GM21360 (cell line): Measurements from ENCODE around the gene TPH1.

Source experiments
- ATAC-seq: cut with Tn5 transposase; IDR thresholded peaks from one replicate; pipeline ENCODE4 v1.9.1; 2021; ENCODE audit warnings: mild to moderate bottlenecking, moderate library complexity; ENCODE audit not compliant: unreplicated experiment

The TPH1 gene

DNA sequence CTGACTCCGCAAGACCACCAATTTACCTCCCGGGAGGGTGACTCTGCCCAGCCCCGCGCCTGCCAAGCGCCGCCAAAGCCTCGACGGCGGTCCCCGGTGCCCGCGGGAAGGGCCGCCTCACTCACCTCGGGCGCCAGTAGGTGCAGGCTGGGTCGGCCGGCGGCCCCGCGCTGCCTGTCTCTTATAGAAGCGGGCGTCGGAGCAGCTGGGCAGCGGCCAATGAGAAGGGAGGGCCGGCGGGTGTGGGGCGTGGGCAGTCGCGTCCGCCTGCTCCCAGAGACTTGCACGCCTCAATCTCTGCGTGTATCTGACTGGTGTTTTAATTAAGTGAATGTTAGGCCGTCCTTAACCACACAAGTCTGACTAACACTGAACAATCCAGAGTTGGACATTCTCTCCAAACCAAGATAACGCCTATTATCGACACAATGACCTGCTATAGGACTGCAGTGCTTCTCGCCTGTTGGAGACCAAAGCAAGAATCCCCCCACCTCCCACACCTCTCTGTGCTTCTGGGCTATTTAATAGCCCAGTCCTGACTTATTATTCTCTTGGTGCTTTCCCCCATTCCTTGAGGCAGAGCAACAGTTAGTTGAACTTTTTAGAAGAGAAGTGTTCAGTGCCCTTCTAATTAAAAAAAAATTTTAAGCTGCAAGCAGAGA lies at the start of gene TPH1:
Gene TPH1, minus strand, starts transcription at position 154 of the 662 bp plus-strand sequence. CDS start 5,507 bp downstream, outside the sequence.
- no peak for ATAC-seq

GRCh38 chr11:18093959-18094358 lies 47.9 kb upstream of the TPH1 start:
- ATAC-seq, result no peak

DNA sequence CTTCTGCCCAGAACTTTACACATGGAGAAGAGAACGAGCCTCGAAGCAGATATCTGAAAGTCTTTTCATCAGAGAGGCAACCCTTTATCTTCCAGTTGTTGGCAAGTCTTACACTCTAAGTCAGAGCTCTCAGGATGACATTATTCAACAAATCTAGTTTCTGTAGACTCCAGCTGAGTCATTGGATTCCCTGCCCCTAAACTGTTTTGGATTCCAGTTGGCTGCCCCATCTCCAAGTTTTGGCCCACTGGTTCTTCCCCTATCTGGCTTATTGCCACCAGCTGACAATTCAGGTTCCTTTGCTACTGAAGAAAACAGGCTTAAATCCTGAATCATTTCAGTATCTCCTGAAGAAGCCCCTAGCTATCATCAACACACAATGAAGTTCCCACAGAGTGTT lies 45.7 kb upstream of the TPH1 start:
- no peak for ATAC-seq

DNA sequence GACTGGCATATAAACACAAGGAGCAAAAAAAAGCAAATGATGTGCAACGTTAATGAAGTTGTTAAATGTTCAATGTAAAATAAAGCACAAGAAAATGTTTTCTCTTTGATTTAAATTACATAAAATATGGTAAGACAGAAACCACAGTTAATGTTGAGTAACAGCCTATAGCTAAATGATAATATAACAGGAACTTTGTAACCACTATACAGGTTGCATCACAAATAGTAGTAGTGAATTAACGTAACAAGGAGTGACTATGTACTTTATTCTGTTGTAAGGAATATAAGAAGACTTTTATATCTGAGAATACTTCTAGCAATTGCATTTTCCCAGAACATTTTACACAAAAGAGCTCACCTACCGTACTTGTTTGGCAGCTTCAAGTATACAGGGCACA lies 42.9 kb upstream of the TPH1 start:
- ATAC-seq, result no peak

GRCh38 chr11:18088366-18088765 lies 42.3 kb upstream of the TPH1 start:
- no peak for ATAC-seq

DNA sequence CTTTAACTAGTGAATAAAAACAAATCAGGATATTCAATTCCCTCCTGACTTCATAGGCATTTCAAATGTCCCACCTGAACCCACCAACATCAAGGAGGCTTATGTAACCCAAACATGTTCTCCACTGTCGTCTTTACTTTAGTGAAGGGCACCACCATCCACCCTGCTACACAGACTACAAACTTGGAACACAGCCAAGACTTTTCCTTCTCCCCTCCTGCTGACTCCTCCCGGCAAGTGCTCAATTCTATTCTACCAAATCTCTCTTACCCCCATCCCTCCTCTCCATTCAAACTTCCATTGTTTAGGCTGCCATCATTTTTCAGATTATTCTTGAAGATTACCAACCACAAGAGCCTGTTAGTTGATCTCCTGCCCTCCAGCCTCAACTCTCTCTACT lies 35.5 kb upstream of the TPH1 start:
- ATAC-seq, result no peak

DNA sequence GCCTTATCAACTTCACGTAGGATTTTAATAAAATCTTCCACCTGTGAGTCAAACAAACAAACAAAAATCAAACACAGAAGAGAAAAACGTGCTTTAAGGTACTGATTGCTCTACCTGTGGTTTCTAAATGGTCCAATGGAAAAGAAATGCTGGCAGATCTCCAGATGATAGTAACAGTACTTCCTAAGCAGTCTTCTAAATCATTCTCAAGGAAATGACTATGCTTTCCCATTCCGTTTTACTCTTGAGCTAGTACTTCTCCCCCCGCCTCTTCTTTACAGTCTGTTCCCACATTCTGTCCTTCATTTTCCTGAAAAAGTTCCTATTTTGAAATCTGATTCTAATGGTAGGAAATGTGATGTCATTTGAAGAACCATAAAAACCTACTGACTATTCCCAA lies 34.4 kb upstream of the TPH1 start:
- no peak for ATAC-seq

DNA sequence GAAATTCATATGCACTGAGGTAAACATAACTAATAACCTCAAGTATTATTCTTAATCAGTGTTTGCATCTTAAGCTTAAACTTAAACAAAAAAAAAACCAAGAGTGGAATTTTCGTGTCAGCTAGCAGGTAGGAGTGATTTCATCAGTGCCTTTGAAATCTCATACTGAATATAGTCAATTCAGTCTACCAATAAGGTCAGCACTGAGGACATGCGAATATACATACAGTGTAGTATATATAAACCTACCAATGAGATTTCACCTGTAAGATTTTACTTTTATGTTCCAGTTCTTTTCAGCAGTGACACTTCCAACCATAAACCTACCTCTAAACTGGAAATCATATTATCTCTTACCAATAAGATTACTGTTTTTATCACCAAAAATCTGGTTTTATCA lies 32.8 kb upstream of the TPH1 start:
- ATAC-seq, result no peak

GRCh38 chr11:18075444-18075843 lies 29.4 kb upstream of the TPH1 start:
- ATAC-seq, result no peak

- ATAC-seq, result no peak
These were observed 25.1 kb upstream of the TPH1 start for GRCh38 chr11:18071098-18071705.

GRCh38 chr11:18067372-18067771 lies 21.3 kb upstream of the TPH1 start:
- no peak for ATAC-seq

GRCh38 chr11:18066626-18067025 lies 20.6 kb upstream of the TPH1 start:
- no peak for ATAC-seq

GRCh38 chr11:18065572-18065971 lies 19.5 kb upstream of the TPH1 start:
- ATAC-seq, result no peak

DNA sequence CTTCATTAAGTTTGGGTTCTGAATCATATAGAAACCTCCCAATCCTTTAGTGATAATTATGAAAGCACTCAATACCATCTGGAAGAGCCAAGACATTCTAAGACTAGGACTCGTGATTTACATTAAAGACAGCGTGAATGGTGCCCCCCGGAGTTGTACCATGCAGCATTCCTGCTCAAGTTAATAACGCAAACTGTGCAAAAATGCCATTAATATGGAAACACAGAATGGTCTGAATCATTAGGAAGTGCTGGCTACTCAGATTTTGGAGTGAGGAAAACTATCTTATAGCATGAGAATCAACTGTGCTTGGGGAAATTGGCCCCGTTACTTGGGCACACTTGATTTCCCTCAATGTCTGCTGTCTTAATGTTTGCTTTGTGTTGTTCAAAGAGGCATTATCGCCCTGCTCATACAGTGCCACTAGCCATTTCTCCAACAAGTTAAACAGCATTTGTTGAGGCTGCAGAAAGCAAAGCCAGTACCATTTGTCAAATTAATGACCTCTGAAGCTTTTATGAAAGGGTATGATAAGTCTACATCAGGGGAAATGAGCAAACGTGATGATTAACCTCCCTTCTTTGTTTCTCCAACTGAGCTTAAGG lies 18.5 kb upstream of the TPH1 start:
- ATAC-seq, result no peak

DNA sequence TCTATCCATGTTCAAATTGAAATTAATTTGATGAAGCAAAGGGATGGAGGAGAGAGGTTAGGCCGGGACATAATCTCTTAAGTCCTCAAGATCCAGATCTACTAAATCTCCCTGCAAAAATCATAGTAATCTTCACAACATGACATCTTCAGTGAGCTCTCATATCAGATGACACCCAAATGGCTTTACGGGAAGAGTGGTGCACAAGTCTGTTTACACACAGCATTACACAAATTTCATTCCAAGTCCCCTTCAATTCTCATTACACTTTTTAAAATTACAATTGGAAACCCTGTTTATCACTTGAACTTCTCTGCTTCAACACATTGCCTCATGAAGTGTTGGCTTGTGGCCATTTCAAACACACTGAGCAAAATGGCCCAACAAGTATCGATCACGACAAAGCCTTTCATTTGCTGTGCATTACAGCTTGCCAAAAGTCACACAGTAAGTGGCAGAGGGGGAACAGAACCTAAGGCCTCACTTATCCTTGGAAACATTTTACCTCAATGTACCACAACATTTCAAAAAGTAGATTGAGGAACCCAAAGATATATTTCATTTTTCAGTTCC lies 17.9 kb upstream of the TPH1 start:
- no peak for ATAC-seq

- ATAC-seq, result no peak
These were observed 17.1 kb upstream of the TPH1 start for GRCh38 chr11:18063125-18063524.

DNA sequence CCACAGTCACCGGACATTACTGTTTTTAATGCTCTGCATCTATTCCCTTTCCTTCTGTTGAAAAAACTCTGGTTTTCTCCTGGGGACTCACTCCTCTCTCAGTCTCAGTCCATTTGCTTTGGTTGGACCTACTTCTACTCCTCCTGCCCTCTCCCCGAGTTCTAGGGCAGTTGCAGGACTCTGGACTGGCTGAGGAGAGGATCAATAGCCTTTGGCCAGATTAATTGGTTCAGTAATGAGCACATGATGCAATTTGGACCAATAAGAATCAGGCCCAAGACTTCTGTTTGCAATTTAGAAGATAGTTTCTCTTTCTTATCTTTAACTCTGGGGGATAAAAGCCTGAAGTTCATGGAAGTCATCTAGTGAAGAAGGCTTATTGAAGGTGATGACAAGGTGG lies 15.3 kb upstream of the TPH1 start:
- ATAC-seq, result no peak

GRCh38 chr11:18056561-18057181 lies 10.6 kb upstream of the TPH1 start:
- ATAC-seq, result no peak

- ATAC-seq, result no peak
These were observed 8.5 kb upstream of the TPH1 start for GRCh38 chr11:18054511-18055103.

DNA sequence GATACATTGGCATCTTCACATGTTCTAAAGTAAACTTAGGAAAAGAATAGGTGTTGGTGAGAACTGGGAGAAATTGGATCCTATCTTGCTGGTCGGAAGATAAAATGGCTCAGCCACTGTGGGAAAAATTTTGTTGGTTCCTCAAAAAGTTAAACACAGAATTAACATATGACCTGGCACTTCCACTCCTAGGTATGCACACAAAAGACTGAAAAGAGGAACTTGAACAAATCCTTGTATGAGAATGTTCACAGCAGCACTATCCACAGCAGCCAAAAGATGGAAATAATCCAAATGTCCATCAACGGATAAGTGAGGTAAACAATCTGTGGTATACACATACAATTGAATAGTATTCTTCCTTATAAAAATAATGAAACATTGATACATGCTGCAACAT lies 4.8 kb upstream of the TPH1 start:
- no peak for ATAC-seq

DNA sequence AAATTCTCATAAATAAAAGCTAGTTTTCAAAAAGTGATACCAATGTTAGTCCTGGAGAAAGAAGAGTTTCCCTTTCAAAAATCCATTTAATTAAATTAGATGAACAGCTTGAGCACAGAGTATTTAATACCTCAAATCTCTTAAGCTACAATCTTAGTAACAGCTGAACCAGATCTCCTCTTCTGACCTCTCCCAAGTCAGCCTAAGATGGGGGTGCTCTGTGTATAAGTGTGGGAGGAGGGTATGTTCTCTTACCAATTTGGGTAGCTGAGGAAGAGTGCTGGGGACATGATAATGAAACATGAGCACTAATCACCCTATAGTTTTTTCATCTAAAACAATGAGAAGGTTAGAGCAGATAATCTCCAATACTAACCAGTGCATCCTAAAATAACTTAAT lies 9.6 kb downstream of the TPH1 start:
- no peak for ATAC-seq
